OCI-LY3 (cell line): Measurements from ENCODE around the gene DMRT1.

Experiments used
- H2AFZ ChIP-seq: fragments of 200-600, 300-600 bp; shearing (Covaris generic); 2 replicates; pipeline ENCODE4 v1.6.0; 2014; ENCODE audit warnings: antibody characterized with exemption, low read depth, low read length
- H3K27ac ChIP-seq: fragments of 200-600, 300-600 bp; sonication (generic); 2 replicates; pipeline ENCODE4 v1.5.1; 2014; ENCODE audit warnings: mild to moderate bottlenecking, low read length, moderate library complexity, mixed read lengths
- H3K27me3 ChIP-seq: fragments of 200-600, 300-600 bp; sonication (generic); 2 replicates; pipeline ENCODE4 v1.6.1; 2014; ENCODE audit warnings: low read depth, low read length, mixed read lengths
- H3K36me3 ChIP-seq: fragments of 200-600, 300-600 bp; sonication (generic); replicated peaks from 2 replicates; pipeline ENCODE3; 2014; ENCODE audit warnings: low read depth, low read length, mixed read lengths
- H3K4me1 ChIP-seq: fragments of 300-600, 200-600 bp; sonication (generic); 2 replicates; pipeline ENCODE4 v1.6.1; 2014; ENCODE audit warnings: low read length, mixed read lengths
- H3K4me2 ChIP-seq: fragments of 200-600, 300-600 bp; sonication (generic); 2 replicates; pipeline ENCODE4 v1.6.1; 2014; ENCODE audit warnings: low read length, mixed read lengths
- H3K4me3 ChIP-seq: fragments of 300-600, 200-600 bp; sonication (generic); 2 replicates; pipeline ENCODE4 v1.5.1; 2014; ENCODE audit warnings: antibody characterized with exemption, mild to moderate bottlenecking, low read length, moderate library complexity
- H3K79me2 ChIP-seq: fragments of 300-600, 200-600 bp; shearing (Covaris generic); 2 replicates; pipeline ENCODE4 v1.6.1; 2014; ENCODE audit warnings: mild to moderate bottlenecking, low read length, mixed read lengths
- H3K9ac ChIP-seq: fragments of 300-600, 200-600 bp; shearing (Covaris generic); 2 replicates; pipeline ENCODE4 v1.6.0; 2014; ENCODE audit warnings: mild to moderate bottlenecking, low read length, moderate library complexity
- H3K9me3 ChIP-seq: fragments of 200-600, 300-600 bp; shearing (Covaris generic); 2 replicates; pipeline ENCODE4 v1.6.1; 2014; ENCODE audit warnings: low read length, mixed read lengths; ENCODE audit not compliant: insufficient read depth
- H4K20me1 ChIP-seq: fragments of 200-600, 300-600 bp; sonication (generic); 2 replicates; pipeline ENCODE4 v1.6.1; 2016; ENCODE audit warnings: low read length, mixed read lengths; ENCODE audit not compliant: insufficient read depth
- EZH2phosphoT487 ChIP-seq: fragments of 200-600 bp; shearing (Covaris generic); IDR thresholded peaks from 2 replicates; pipeline ENCODE4 v1.6.1; 2018; ENCODE audit warnings: antibody characterized with exemption, mixed run types, low read depth
- TF ChIP-seq, protein P1 (sequence below): fragments of 200-600, 300-600 bp; sonication (generic); IDR thresholded peaks from 2 replicates; pipeline ENCODE4 v1.5.1; 2014; ENCODE audit warnings: antibody characterized with exemption, low read length, low read depth

DMRT1 gene

DNA sequence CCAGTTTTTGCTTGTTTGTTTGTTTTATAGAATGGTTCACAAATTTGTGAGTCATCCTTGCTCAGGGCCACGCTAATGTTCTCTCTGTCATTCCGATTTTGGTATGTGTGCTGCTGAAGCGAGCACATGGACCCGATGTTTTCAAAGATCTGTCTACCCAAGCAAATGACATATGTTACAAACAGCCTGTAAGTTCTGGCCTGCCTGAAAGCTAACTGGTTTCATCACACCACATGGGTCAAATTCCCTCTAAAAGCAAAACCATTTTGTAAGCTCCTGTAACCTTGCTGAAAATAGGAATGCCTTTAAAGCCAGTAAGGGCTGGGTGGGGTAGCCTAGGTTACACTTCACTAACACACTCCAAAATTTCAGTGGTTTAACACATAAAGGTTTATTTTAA lies 160.3 kb downstream of the DMRT1 start:
- Histone ChIP-seq H3K4me3 (no peak overlapping the region), H3K27ac (no peak overlapping the region), H3K79me2 (no peaks in the 10 kb centered on the region), H3K4me2 (no peak overlapping the region), H4K20me1 (no peaks in the 10 kb centered on the region), H3K36me3 (no peaks in the 10 kb centered on the region), H3K9ac (no peak overlapping the region), H2AFZ (no peak overlapping the region), H3K9me3 (no peaks in the 10 kb centered on the region), H3K27me3 (no peaks in the 10 kb centered on the region), H3K4me1 (peaks cover 32% of the 10 kb centered on the region)
- TF ChIP-seq EZH2phosphoT487: no peak
- TF ChIP-seq, protein P1, sequence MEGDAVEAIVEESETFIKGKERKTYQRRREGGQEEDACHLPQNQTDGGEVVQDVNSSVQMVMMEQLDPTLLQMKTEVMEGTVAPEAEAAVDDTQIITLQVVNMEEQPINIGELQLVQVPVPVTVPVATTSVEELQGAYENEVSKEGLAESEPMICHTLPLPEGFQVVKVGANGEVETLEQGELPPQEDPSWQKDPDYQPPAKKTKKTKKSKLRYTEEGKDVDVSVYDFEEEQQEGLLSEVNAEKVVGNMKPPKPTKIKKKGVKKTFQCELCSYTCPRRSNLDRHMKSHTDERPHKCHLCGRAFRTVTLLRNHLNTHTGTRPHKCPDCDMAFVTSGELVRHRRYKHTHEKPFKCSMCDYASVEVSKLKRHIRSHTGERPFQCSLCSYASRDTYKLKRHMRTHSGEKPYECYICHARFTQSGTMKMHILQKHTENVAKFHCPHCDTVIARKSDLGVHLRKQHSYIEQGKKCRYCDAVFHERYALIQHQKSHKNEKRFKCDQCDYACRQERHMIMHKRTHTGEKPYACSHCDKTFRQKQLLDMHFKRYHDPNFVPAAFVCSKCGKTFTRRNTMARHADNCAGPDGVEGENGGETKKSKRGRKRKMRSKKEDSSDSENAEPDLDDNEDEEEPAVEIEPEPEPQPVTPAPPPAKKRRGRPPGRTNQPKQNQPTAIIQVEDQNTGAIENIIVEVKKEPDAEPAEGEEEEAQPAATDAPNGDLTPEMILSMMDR: no peak

DNA sequence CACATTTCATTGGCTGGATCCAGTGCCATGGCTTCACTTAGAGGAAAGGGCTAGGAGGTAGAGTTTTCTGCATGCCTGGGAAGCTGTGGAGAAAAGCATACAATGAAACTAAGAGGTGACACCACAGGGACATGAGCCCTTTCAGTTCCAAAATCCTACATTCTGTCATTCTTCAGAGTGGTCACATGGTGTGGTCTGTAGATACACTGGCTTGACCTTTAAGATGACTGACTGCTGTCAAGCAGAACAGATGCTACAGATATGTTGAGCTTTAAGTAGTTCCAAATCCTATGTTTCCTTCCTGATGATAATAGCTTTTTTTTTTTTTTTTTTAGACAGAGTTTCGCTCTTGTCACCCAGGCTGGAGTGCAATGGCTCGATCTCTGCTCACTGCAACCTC lies 161.2 kb downstream of the DMRT1 start:
- Histone ChIP-seq H3K36me3 (no peaks in the 10 kb centered on the region), H3K27me3 (no peaks in the 10 kb centered on the region), H3K27ac (no peak overlapping the region), H3K9ac (no peak overlapping the region), H3K4me1 (peaks cover 38% of the 10 kb centered on the region), H4K20me1 (no peaks in the 10 kb centered on the region), H3K4me2 (no peak overlapping the region), H3K9me3 (no peaks in the 10 kb centered on the region), H3K79me2 (no peaks in the 10 kb centered on the region), H3K4me3 (no peak overlapping the region), H2AFZ (no peak overlapping the region)
- no peak for TF ChIP-seq EZH2phosphoT487
- TF ChIP-seq, protein P1: no peak

DNA sequence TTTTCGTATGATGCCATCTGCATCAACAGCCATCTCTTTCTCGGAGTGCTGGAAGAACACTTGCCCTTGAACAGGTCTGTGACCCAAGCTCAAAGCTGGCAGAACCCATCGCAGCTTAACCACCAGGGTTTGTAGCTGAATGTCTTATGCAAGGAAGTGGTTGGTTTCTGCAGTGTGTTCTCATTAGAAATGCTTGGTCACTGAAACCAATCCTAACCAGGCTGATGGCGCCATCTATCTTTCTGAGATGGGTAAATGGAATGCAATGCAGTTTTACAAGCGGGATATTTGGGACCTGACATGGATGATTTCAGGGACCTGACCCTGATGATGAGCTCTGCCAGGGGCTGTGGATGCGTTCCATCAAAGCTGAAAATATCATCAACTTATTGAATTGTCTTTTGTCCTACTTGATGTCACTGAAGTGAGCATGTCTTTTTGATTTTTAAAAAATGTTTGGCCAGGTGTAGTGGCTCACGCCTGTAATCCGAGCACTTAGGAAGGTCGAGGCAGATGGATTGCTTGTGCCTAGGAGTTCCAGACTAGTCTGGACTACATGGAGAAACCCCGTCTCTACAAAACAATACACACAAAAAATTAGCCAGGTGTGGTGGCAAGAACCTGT lies 163.7 kb downstream of the DMRT1 start:
- Histone ChIP-seq H3K27me3 (no peaks in the 10 kb centered on the region), H3K4me3 (peak overlapping the region; percentile 65), H3K9ac (peak overlapping the region; percentile 17; the same call in 1 of the 2 replicates), H3K9me3 (no peaks in the 10 kb centered on the region), H3K27ac (no peak overlapping the region), H4K20me1 (no peaks in the 10 kb centered on the region), H3K36me3 (no peaks in the 10 kb centered on the region), H3K4me1 (peaks cover 35% of the 10 kb centered on the region), H3K4me2 (peak overlapping the region; percentile 85), H2AFZ (peak overlapping the region; percentile 90), H3K79me2 (no peaks in the 10 kb centered on the region)
- TF ChIP-seq, protein P1: peak; percentile 77
- TF ChIP-seq EZH2phosphoT487: no peak

DNA sequence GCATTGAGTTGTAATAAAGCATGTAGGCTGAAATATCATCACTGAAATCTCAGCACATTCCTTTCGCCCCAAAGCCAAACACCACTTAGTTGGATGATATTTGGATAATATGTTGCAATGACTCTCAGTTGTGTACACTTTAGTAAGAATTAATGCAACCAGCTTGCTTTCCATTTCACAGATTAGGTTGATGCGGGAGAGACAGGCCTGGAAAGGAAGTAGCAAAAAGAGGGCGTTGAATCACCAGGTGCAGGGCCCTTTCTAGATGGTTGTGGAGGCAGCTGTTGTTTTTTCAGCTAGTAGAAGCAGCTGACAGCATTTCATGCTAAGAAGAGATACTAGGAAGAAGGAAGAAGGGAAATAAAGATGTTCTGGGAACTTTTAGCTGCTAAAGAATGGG lies 165.8 kb downstream of the DMRT1 start:
- no peaks in the 10 kb centered on the region for H3K27me3 ChIP-seq
- no peaks in the 10 kb centered on the region for H3K9me3 ChIP-seq
- H3K4me2 ChIP-seq: peak overlapping the region; percentile 4; the same call in 1 of the 2 replicates
- H2AFZ ChIP-seq: peak overlapping the region; percentile 79
- H3K79me2 ChIP-seq: no peaks in the 10 kb centered on the region
- H3K36me3 ChIP-seq: no peaks in the 10 kb centered on the region
- H4K20me1 ChIP-seq: no peaks in the 10 kb centered on the region
- TF ChIP-seq, protein P1: no peak
- TF ChIP-seq EZH2phosphoT487: no peak
- no peak overlapping the region for H3K27ac ChIP-seq
- no peak overlapping the region for H3K4me3 ChIP-seq
- no peak overlapping the region for H3K9ac ChIP-seq
- H3K4me1 ChIP-seq: peaks cover 34% of the 10 kb centered on the region
